HG02938 (cell line): ENCODE results near the gene PINLYP.

ENCODE experiments used
- ATAC-seq: cut with Tn5 transposase; IDR thresholded peaks from one replicate; pipeline ENCODE4 v1.9.1; 2021; ENCODE audit warnings: mild to moderate bottlenecking, moderate library complexity; ENCODE audit not compliant: unreplicated experiment

PINLYP gene

DNA sequence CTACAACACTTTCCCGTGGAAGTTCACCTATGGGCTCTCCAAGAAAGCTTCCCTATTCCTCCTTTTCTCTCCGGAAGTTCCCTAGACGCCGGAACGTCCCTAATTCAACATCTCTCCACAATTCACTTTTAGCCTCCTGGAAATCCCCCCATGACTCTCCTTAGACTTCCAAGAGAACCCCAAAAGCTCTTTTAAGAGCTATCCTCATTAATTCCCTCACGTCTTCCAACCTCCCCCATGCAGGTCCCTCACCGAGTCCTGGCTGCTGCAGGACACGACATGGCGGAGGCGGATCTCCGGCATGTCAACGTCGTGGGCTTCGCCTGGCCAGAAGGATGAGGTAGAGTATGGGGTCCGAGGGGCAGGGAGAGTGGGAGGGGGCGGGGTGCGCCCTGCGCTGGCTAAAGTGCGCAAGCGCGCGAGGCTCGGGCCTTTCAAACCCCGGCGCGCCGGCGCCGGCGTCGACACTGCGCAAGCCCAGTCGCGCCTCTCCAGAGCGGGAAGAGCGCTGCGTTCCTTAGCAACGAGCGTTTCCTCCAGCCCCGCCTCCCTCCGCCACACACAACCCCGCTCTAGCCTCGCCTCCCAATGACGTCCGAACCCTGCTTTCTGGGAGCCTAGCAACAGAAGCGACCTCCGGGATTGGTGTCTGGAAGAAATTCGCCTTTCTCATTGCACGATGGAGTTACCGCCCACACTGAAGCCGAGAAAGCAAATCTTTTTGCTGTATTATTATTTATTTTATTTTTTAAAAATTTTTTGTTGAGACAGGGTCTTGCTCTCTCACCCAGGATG lies at the start of gene PINLYP, which contains the start of gene XRCC1:
Gene PINLYP, plus strand, starts transcription at position 646 of the 795 bp plus-strand sequence. CDS start 1,391 bp downstream, outside the sequence.
Gene XRCC1, minus strand, starts transcription at position 372 of the 795 bp plus-strand sequence. Its CDS starts 69 bp downstream, at position 303.
- ATAC-seq: peak; percentile 98

- no peak for ATAC-seq
These were observed 49.5 kb upstream of the PINLYP start for GRCh38 chr19:43525836-43526771.

DNA sequence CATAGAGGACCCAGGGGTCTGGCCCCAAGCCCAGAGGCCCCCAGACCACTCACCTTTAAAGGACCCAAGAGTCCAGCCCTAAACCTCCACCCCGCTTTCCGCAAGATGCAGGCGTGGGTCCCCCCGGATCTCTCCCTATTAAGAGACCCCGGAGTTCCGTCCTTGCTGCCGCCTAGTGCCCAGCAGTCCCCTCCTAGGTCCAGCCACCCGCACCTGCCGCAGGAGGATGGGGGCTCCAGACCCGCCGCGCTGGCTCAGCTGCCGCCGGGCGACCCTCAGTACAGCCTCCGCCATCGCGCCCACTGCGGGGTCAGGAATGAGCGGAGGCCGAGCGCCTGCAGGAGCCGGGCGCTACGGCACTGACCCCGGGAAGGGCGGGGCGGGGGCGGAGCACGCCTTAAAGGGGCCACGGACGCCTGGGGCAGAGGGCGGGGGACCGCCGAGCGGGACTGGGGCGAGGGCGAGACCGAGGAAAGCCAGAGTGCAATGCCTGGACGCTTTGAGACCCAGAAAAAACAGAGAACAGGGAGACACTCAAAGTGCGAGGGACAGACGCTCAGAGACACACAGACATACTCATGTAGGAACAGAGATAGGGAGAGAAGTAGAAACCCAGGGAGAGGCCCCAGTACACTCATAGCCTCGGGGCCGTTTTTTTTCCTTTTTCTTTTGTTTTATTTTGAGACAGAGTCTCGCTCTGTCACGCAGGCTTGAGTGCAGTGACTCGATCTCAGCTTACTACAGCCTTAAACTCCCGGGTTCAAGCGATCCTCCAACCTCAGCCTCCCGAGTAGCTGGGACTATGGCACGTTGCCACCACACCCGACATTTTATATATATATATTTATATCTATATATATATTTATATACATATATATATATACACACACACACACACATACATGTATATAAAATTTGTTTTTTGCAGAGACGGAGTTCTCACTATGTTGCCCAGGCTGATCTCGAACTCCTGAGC lies 48.4 kb upstream of the PINLYP start, which contains the start of gene ETHE1:
Gene ETHE1, minus strand, starts transcription at position 318 of the 976 bp plus-strand sequence. Its CDS starts 24 bp downstream, at position 294.
- ATAC-seq: no peak

DNA sequence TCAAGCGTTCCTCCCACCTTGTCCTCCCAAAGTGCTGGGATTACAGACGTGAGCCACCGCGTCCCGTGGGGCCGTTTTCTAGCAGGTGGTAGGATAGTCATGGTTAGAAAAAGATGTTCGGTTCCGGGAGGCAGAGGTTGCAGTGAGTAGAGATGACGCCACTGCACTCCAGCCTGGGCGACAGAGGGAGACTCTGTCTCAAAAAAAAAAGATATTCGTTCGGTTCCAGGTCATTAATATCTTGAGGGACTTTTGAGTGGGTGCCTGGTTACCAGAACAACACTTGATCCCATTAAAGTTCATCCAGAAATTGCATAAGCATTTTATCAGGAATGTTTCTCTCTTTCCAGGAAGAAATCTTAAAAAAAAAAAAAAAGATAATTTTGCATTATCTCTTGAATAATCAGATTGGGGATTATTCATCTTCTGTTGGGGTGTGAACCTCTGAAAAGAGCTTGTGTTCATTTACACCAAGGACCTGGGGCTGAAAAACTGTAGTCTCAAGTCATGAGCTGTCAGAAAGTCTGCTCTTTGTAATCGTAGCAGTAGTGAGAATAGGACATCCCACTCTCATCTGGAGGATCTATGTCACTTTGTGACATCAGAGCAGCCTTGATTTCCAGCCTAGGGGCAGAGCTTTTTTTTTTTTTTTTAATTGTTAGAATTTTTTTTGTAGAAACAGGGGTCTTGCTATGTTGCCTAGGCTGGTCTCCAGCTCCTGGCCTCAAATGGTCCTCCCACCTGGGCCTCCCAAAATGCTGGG lies 47.6 kb upstream of the PINLYP start:
- no peak for ATAC-seq

DNA sequence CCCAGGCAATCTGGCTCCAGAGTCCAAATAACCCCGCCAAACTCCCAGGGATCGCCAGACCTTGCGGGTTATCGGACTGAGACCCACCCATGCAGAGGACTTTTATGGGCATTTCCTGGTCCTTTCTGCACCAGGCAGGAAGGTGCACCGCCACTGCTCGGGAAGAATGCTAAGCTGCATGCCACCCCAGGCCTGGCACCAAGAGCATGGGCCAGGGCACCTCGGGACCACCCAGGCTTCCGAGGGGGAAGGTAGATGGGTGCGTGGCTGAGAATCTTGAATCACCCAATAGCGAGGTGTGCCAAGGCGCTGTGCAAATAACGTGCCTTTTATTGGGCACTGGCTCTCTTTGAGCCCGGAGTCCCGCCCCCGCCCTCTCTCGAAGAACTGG lies 43.0 kb upstream of the PINLYP start:
- ATAC-seq: peak; percentile 4

DNA sequence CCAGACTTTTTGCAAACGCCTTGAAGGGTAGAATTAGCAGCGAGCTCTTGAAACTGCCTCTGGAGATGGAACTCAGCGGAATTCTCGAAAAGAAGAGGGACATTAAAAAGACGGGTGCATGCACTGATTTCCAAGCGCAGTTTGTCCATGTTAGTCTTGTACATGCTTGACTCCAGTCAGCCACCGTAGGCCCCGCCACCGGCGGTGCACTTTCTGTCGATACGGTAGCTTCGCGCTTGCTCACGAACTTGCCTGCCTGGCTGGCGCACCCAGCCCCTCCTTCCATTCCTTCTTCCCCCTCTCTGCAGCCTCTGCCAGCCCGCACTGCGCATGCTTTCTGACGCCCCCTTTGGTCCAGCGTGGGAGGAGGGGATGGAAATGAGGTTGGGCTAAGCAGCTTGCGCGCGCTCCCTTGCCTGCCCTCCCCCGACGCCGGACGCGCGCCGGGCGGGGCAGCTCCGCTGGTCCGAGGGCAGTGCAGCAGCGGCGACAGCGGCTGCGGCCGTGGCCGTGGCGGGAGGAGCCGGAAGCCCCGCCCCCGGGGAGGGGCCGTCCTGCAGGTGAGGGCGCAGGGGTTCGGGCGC lies 42.5 kb upstream of the PINLYP start, which contains the start of gene ZNF575:
Gene ZNF575, plus strand, starts transcription at position 227 of the 584 bp plus-strand sequence. CDS start 1,235 bp downstream, outside the sequence.
- peak; percentile 41 for ATAC-seq

- peak; percentile 75 for ATAC-seq
These were observed 41.9 kb upstream of the PINLYP start for GRCh38 chr19:43533546-43534304.

GRCh38 chr19:43534305-43534815 lies 41.2 kb upstream of the PINLYP start:
- no peak for ATAC-seq

DNA sequence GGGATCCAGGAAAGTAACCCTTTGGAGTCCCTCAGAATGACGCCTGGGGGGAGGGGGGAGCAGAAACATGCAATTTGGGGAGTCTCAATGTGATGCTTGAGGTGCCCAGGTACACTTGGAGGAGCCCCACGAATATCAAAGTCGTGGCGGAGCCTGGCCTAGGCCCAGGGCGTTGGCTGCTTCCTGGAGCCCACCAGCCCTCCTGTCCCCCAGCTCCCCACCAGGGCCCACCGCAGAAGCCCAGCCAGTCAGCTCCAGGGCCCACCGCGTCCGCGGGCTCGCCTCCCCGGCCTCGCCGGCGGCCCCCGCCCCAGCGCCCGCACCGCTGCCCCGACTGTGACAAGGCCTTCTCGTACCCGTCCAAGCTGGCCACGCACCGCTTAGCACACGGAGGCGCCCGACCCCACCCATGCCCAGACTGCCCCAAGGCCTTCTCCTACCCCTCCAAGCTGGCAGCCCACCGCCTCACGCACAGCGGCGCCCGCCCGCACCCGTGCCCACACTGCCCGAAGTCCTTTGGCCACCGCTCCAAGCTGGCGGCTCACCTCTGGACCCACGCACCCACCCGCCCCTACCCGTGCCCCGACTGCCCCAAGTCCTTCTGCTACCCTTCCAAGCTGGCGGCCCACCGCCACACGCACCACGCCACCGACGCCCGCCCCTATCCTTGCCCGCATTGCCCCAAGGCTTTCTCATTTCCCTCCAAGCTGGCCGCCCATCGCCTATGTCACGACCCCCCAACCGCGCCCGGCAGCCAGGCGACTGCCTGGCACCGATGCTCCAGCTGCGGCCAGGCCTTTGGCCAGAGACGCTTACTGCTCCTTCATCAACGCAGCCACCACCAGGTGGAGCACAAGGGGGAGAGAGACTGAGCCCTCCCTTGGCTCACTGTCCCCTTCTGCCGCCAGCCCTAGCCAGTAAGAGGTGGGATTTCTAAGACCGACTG lies 40.5 kb upstream of the PINLYP start:
- ATAC-seq: no peak

GRCh38 chr19:43538922-43539321 lies 36.7 kb upstream of the PINLYP start:
- ATAC-seq: no peak

GRCh38 chr19:43540381-43540780 lies 35.2 kb upstream of the PINLYP start:
- no peak for ATAC-seq

- no peak for ATAC-seq
These were observed 33.5 kb upstream of the PINLYP start for GRCh38 chr19:43541920-43542650.

- ATAC-seq: no peak
These were observed 31.5 kb upstream of the PINLYP start for GRCh38 chr19:43544077-43544476.

- no peak for ATAC-seq
These were observed 30.3 kb upstream of the PINLYP start for GRCh38 chr19:43545276-43545675.

DNA sequence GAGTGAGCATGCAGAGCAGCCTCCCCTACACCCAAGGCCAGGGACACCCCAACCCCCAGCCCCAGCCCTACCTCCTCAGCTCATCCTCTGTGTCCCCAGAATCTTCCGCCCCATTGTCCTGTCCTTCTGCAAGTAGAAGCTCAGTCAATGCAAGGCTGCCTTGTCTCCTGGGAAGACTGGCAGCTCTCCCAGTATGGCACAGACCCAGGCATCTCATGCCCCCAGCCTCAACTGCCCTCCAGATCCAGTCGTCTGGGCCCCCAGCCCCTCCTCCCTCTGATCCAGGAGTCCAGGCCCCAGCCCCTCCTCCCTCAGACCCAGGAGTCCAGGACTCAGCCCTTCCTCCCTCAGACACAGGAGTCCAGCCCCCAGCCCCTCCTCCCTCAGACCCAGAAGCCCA lies 29.6 kb upstream of the PINLYP start:
- no peak for ATAC-seq

GRCh38 chr19:43546581-43546980 lies 29.0 kb upstream of the PINLYP start:
- ATAC-seq: no peak
